K562 (cell line): ENCODE results near the gene KCNMB3. TPM values are rescaled to one million over a fixed set of nuclear protein-coding genes. Genes with fewer than 3 reads are reported as not detected.

Source experiments
- ATAC-seq: fragments of 200-7000 bp; cut with Tn5 transposase; 3 replicates; pipeline ENCODE4 v1.9.1; 2020; ENCODE audit warnings: moderate library complexity
- BruUV-seq: library from RNA; stranded (reverse); fragments of 400-500 nt; replicated peaks from 2 replicates; lab custom pipeline; 2021; lab: Mats Ljungman, UMichigan
- CTCF ChIA-PET: fragments of 300-600 bp; formaldehyde crosslinking; extraction: SDS; loops from one replicate; lab custom pipeline; 2021; ENCODE audit warnings: low intra/inter-chr PET ratio; lab: Yijun Ruan, JAX
- POLR2A ChIA-PET: fragments of 300-600, 350-650 bp; sonication (Branson Sonifier 250); formaldehyde crosslinking; extraction: SDS; loops from one replicate; lab custom pipeline; 2021; ENCODE audit warnings: antibody characterized with exemption, inconsistent platforms; lab: Yijun Ruan, JAX
- DNase-seq, 4 experiments: peaks; one replicate each; pipeline versions ENCODE4 v3.0.0 to v3.0.0-alpha.2; 2011 to 2018; ENCODE audit warnings: low spot score in 3 of 4, mixed read lengths in 3 of 4; ENCODE audit errors: extremely low read depth in 1 of 4
- FAIRE-seq: peaks from 2 replicates; lab custom pipeline; 2011; peaks lifted over from hg19 to GRCh38; lab: Jason Lieb, UNC
- H2AFZ ChIP-seq: 2 replicates; pipeline ENCODE4 v1.6.0; 2011; ENCODE audit warnings: low read depth, low read length, control low read depth, inconsistent platforms
- H3K27ac ChIP-seq: fragments of 200-600 bp; 3 replicates; pipeline ENCODE4 v1.8.0; 2011; ENCODE audit warnings: low read depth, mild to moderate bottlenecking, control low read depth, inconsistent platforms, low read length, moderate library complexity, mixed read lengths; ENCODE audit errors: extremely low read depth
- H3K27me3 ChIP-seq, 2 experiments: fragments of 300-600 bp in 1 of 2; 2 replicates in 1 of 2; 3 replicates in 1 of 2; pipeline versions ENCODE4 v1.6.0 to v1.8.0; 2011; ENCODE audit warnings: inconsistent platforms in 2 of 2, low read length in 2 of 2, mild to moderate bottlenecking in 1 of 2, mixed read lengths in 1 of 2, moderate library complexity in 1 of 2; ENCODE audit not compliant: control insufficient read depth in 2 of 2, insufficient read depth in 2 of 2
- H3K36me3 ChIP-seq: fragments of 300-600 bp; 3 replicates; pipeline ENCODE4 v1.8.0; 2011; ENCODE audit warnings: mild to moderate bottlenecking, low read length, inconsistent platforms; ENCODE audit not compliant: control insufficient read depth, insufficient read depth
- H3K4me1 ChIP-seq, 2 experiments: fragments of 200-600 bp in 1 of 2; replicated peaks in 1 of 2; 2 replicates in 1 of 2; 3 replicates in 1 of 2; pipeline versions ENCODE4 v1.5.1 to v1.8.0; 2011; ENCODE audit warnings: inconsistent platforms in 2 of 2, low read length in 2 of 2, mild to moderate bottlenecking in 1 of 2, mixed read lengths in 1 of 2, moderate library complexity in 1 of 2; ENCODE audit not compliant: control insufficient read depth in 2 of 2, insufficient read depth in 2 of 2
- H3K4me2 ChIP-seq: 2 replicates; pipeline ENCODE4 v1.6.1; 2011; ENCODE audit warnings: low read length, control low read depth, inconsistent platforms, mixed read lengths; ENCODE audit not compliant: insufficient read depth
- H3K4me3 ChIP-seq: fragments of 200-600 bp; sonication (generic), shearing (Covaris generic); 2 replicates; pipeline ENCODE4 v1.5.1; 2016; ENCODE audit warnings: control low read depth, inconsistent platforms
- H3K79me2 ChIP-seq: fragments of 200-600 bp; 3 replicates; pipeline ENCODE4 v1.8.0; 2011; ENCODE audit warnings: low read length, inconsistent platforms; ENCODE audit not compliant: control insufficient read depth, insufficient read depth
- H3K9ac ChIP-seq, 2 experiments: 2 replicates each; pipeline versions ENCODE4 v1.6.0 to v1.6.1; 2011; ENCODE audit warnings: low read depth in 2 of 2, low read length in 2 of 2, control low read depth in 1 of 2, inconsistent platforms in 1 of 2, mild to moderate bottlenecking in 1 of 2, mixed read lengths in 1 of 2; ENCODE audit not compliant: insufficient read depth in 1 of 2
- H3K9me1 ChIP-seq: one replicate; pipeline ENCODE4 v1.6.0; 2011; ENCODE audit warnings: inconsistent platforms, mild to moderate bottlenecking, low read length, moderate library complexity; ENCODE audit not compliant: control insufficient read depth, insufficient read depth
- H3K9me3 ChIP-seq: replicated peaks from 2 replicates; pipeline ENCODE4 v1.5.1; 2011; ENCODE audit warnings: low read depth, low read length, inconsistent platforms; ENCODE audit not compliant: control insufficient read depth, insufficient read depth
- H4K20me1 ChIP-seq: replicated peaks from 2 replicates; pipeline ENCODE4 v1.6.1; 2011; ENCODE audit warnings: low read length, inconsistent platforms, mixed read lengths; ENCODE audit not compliant: control insufficient read depth, insufficient read depth
- E2F1 ChIP-seq: sonication (generic); formaldehyde crosslinking; IDR thresholded peaks from 2 replicates; pipeline ENCODE4 v1.8.1; 2023; ENCODE audit warnings: mild to moderate bottlenecking, missing genetic modification reagents, moderate library complexity
- ELF4 ChIP-seq: fragments of 450-650 bp; formaldehyde crosslinking; IDR thresholded peaks from 2 replicates; pipeline ENCODE4 v1.4.0; 2022; ENCODE audit warnings: missing genetic modification characterization
- KDM5B ChIP-seq: fragments of 200-600 bp; sonication (generic); IDR thresholded peaks from 2 replicates; pipeline ENCODE4 v1.6.1; 2012; ENCODE audit warnings: low read depth, mild to moderate bottlenecking, moderate library complexity, low read length, control low read depth, inconsistent platforms; ENCODE audit not compliant: insufficient replicate concordance
- NCOA6 ChIP-seq: fragments of 450-650 bp; IDR thresholded peaks from 2 replicates; pipeline ENCODE4 v1.6.1; 2017; ENCODE audit warnings: mild to moderate bottlenecking
- ZNF551 ChIP-seq: fragments of 250-450 bp; sonication (Bioruptor Pico); IDR thresholded peaks from 2 replicates; pipeline ENCODE4 v1.5.0; 2021; ENCODE audit warnings: mild to moderate bottlenecking, moderate library complexity
- WGBS: fragments of 100-300 bp; shearing (Covaris generic); methylation state at CpG from one replicate; pipeline ENCODE4 v1.1.6; 2016; ENCODE audit warnings: low coverage, mixed read lengths; ENCODE audit not compliant: insufficient coverage; ENCODE audit errors: missing lambda C conversion rate; 5-methylcytosine and 5-hydroxymethylcytosine counted together
- in situ Hi-C: fragments of 300-500 bp; cut with MboI; formaldehyde crosslinking; loops from 4 replicates; pipeline ENCODE4 v1.15.0; 2018; ENCODE audit warnings: inconsistent platforms, mixed read lengths
- intact Hi-C: fragments of 100-400 bp; cut with micrococcal nuclease; formaldehyde crosslinking; loops from 2 replicates; pipeline ENCODE4 v1.14.2; 2022
- polyA plus RNA-seq, 8 experiments: library from polyadenylated mRNA; depleted of rRNA in 4 of 8; stranded (reverse) in 5 of 8; unstranded in 3 of 8; fragments of >200 nt; fragmentation: Nextera tagmentation in 2 of 8; fragmentation: Illumina TruSeq in 1 of 8; extraction: Ambion mirVana in 2 of 8; extraction: Trizol in 1 of 8; gene quantifications; 2 replicates each; pipeline versions ENCODE4 v1.2.1 to v1.2.3, GENCODE V29; 2011 to 2014; ENCODE audit warnings: inconsistent platforms in 1 of 8, missing spikeins in 1 of 8
- total RNA-seq, 7 experiments: library from RNA; depleted of rRNA in 6 of 7; stranded (reverse); fragments of >200 nt in 6 of 7; fragmentation: Illumina TruSeq in 2 of 7; extraction: Trizol in 2 of 7; gene quantifications; 2 replicates each; pipeline versions ENCODE4 v1.2.1 to v1.2.3, GENCODE V29; 2011 to 2021; ENCODE audit warnings: low replicate concordance in 1 of 7
- TF ChIP-seq, protein P1 (sequence below): fragments of 250-450 bp; sonication (Bioruptor Pico); IDR thresholded peaks from 2 replicates; pipeline ENCODE4 v1.5.0; 2020; ENCODE audit warnings: mild to moderate bottlenecking
- TF ChIP-seq, protein P2 (sequence below): sonication (generic); formaldehyde crosslinking; IDR thresholded peaks from 2 replicates; pipeline ENCODE4 v1.8.0; 2022; ENCODE audit warnings: missing genetic modification reagents, mild to moderate bottlenecking, borderline replicate concordance

The KCNMB3 gene
- total and polyA plus RNA-seq, 9 of the 15 experiments (the other 6 are each of a cell fraction or from before 2014, with no cell fraction given), result 7.0 to 21.1 (median 14.3) TPM

DNA sequence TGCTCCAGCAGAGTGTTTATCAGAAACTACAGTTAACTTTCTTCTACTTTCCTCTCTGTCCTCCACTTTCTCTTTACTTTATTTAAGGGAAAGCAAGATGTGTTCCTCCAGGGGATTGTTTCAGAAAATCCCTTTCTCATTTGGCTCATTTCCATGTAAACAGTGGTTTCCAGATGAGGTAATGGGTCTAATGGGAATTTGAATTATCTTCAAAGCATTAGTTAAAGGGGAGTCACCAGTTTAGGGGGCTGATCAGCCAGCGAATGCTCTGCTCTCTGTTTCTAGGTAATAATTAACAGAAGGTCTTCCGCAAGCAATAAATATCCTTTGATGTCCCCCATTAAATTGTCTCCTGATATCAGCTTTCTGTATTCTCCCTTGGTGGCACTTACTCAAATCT is 41.5 kb upstream of the KCNMB3 start:
- POLR2A ChIA-PET, result interaction anchor here (1.1 kb wide), 1 partner anchor 12 kb away, joined by 3 read pairs; no protein-coding TSS in a partner anchor
- Histone ChIP-seq H3K36me3 (no peaks in the 10 kb centered on the region), H3K79me2 (no peaks in the 10 kb centered on the region), H2AFZ (no peak overlapping the region), H3K9ac (no peak overlapping the region), H3K27ac (no peak overlapping the region), H3K4me3 (no peak overlapping the region), H3K4me2 (no peak overlapping the region), H3K4me1 (peaks cover 2 to 22% of the 10 kb centered on the region in 2 experiments), H3K27me3 (no peaks in the 10 kb centered on the region), H4K20me1 (no peaks in the 10 kb centered on the region), H3K9me1 (no peaks in the 10 kb centered on the region), H3K9me3 (0 out of 2 replicates have a peak, but pooled peaks cover 2% of the 10 kb centered on the region)
- peak in 1 of 4 experiments; percentile 5 for DNase-seq
- ATAC-seq, result no peak
- no peak for FAIRE-seq
- intact Hi-C loops (no loop called here), in situ Hi-C loops (no loop called here)
- CTCF ChIA-PET, result no interaction called here
- no TSS peak for BruUV-seq
- TF ChIP-seq, protein P1, sequence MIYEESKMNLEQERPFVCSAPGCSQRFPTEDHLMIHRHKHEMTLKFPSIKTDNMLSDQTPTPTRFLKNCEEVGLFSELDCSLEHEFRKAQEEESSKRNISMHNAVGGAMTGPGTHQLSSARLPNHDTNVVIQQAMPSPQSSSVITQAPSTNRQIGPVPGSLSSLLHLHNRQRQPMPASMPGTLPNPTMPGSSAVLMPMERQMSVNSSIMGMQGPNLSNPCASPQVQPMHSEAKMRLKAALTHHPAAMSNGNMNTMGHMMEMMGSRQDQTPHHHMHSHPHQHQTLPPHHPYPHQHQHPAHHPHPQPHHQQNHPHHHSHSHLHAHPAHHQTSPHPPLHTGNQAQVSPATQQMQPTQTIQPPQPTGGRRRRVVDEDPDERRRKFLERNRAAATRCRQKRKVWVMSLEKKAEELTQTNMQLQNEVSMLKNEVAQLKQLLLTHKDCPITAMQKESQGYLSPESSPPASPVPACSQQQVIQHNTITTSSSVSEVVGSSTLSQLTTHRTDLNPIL (CRISPR knock-in tag), result no peak
- TF ChIP-seq KDM5B (no peak), ZNF551 (CRISPR knock-in tag) (no peak), ELF4 (CRISPR knock-in tag) (no peak), E2F1 (CRISPR knock-in tag) (no peak), NCOA6 (no peak)
- TF ChIP-seq, protein P2, sequence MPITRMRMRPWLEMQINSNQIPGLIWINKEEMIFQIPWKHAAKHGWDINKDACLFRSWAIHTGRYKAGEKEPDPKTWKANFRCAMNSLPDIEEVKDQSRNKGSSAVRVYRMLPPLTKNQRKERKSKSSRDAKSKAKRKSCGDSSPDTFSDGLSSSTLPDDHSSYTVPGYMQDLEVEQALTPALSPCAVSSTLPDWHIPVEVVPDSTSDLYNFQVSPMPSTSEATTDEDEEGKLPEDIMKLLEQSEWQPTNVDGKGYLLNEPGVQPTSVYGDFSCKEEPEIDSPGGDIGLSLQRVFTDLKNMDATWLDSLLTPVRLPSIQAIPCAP, result no peak
- WGBS, result 87% methylated on average over 2 of the region's 2 CpGs
